ENCODE results near the gene RNGTT. TPM values are rescaled to one million over a fixed set of nuclear protein-coding genes. Genes with fewer than 3 reads are reported as not detected.
A peak's percentile ranks its signal among the peaks of the same experiment; 100 is the strongest.

The RNGTT gene
- total and polyA plus RNA-seq, 9 donors, result 7.5 to 16.4 (median 10.5) TPM

DNA sequence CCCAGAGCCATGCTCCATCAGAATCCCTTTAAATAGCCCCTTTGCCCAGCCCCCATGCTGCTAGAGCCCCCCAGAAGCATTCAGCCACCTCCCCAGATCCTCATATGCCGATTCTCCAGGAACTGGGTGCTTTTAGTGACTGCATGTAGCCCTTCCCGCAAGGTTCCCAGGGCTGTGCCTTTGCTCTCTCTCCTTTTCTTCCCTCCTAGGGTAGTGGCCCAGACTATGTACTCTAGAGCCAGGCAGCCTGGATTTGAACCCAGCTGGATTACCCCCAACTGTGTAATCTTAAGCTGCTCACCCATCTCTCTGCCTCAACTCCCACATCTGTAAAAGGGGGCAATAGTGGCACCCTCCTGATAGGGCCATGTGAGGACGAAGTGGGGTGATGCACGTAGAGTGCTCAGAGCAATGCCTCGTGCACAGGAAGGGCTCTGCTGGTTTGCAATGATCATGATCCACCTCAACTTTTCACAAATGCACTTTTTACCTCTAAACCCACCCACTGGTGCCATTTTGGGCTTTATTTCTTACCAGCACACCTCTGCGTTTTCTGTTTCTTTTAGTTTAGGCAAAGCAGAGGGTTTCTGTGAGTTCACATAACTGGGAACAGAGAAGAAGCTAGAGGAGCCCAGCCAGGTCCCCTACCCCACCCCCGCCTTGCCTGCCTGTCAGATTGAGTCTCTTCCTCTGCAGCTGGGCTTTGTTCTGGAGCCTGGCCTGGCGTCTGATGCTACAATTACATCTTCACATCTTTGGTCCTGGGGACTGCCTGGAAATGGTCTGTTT is 396.5 kb downstream of the RNGTT start:
- Histone ChIP-seq H3K4me1 (ENCODE audit: control insufficient read depth, insufficient read depth, low read length) (no peaks in the 10 kb centered on the region), H3K27ac (ENCODE audit: low read length) (no peak overlapping the region), H3K27me3 (ENCODE audit: control insufficient read depth, insufficient read depth, low read length) (no peaks in the 10 kb centered on the region), H3K9me3 (replicated peaks; ENCODE audit: control insufficient read depth, low read depth, low read length) (peaks cover 8% of the 10 kb centered on the region), H3K4me3 (ENCODE audit: low read length) (no peak overlapping the region), H3K36me3 (ENCODE audit: control insufficient read depth, insufficient read depth, low read length) (no peaks in the 10 kb centered on the region)
- 80% methylated on average over 7 of the region's 8 CpGs for WGBS (ENCODE audit: insufficient coverage)
- DNase-seq, result peak; percentile 84

DNA sequence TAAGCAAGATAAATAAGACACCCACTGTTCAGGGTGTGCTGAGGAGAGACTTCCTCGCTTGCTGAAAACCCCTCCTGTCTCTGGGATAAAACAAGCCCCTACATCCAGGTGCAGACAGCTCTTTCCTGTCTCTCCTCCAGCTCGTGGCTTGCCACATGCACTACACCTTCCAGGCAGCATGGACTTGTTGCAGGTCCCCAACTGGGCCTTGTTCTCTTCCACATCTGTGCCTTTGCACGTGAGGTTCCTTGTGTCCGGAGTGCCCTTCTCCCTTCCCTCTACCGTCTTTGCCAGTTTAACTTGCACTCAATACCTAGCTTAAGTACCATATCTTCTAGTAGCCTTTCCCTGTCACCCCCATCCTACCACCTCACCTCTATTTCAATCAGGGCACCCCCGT is 397.6 kb downstream of the RNGTT start:
- WGBS (ENCODE audit: insufficient coverage), result 67% methylated on average over 6 of the region's 6 CpGs

DNA sequence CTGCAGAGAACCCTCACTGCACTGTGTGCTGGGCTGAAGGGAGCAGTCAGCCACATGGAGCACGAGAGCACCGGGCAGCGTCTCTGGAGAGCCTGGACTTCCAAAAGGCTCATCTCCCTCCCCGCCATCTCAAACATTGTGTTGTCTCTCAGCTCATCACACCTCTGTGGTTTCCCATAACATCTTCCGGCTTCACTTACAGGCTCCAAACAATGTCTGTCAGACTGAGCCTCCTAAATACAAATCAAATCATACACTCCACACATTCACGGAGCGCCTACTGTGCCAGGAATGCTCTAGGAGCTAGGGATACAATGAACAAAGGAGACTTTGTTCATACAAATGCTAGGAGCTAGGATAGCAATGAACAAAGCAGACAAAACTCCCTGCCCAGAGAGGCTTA is 398.0 kb downstream of the RNGTT start:
- Histone ChIP-seq H3K9me3 (replicated peaks; ENCODE audit: control insufficient read depth, low read depth, low read length) (peaks cover 8% of the 10 kb centered on the region), H3K4me1 (ENCODE audit: control insufficient read depth, insufficient read depth, low read length) (peaks cover 2% of the 10 kb centered on the region), H3K4me3 (ENCODE audit: low read length) (no peak overlapping the region), H3K27me3 (ENCODE audit: control insufficient read depth, insufficient read depth, low read length) (no peaks in the 10 kb centered on the region), H3K27ac (ENCODE audit: low read length) (no peak overlapping the region), H3K36me3 (ENCODE audit: control insufficient read depth, insufficient read depth, low read length) (no peaks in the 10 kb centered on the region)
- WGBS (ENCODE audit: insufficient coverage), result 84% methylated on average over 5 of the region's 7 CpGs
- no peak for DNase-seq

More for the DNA sequence above, 397.6 kb downstream of the RNGTT start:
- no peaks in the 10 kb centered on the region for H3K36me3 ChIP-seq (ENCODE audit: control insufficient read depth, insufficient read depth, low read length)
- H3K27ac ChIP-seq (ENCODE audit: low read length), result no peak overlapping the region
- no peaks in the 10 kb centered on the region for H3K27me3 ChIP-seq (ENCODE audit: control insufficient read depth, insufficient read depth, low read length)
- no peak overlapping the region for H3K4me3 ChIP-seq (ENCODE audit: low read length)
- DNase-seq, result no peak
- peaks cover 8% of the 10 kb centered on the region for H3K9me3 ChIP-seq (replicated peaks; ENCODE audit: control insufficient read depth, low read depth, low read length)
- peaks cover 2% of the 10 kb centered on the region for H3K4me1 ChIP-seq (ENCODE audit: control insufficient read depth, insufficient read depth, low read length)

DNA sequence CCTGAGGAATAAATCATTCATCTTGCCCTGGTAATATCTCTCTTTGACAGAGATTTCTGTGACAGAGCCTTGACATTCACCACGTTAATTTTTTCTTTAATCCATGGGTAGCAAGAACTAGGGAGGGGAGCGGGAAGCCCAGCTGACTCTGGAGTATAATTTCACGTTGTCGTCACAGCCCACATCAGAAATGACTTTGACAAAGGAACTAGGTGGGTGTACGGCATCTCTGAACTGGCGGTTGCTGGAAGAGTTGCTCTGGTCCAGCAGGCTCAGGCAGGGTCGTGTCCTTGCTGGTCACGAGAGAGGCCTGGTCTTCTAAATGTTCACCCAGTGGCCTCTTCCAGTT is 400.2 kb downstream of the RNGTT start:
- H3K4me1 ChIP-seq (ENCODE audit: control insufficient read depth, insufficient read depth, low read length), result peaks cover 2% of the 10 kb centered on the region
- no peak overlapping the region for H3K27ac ChIP-seq (ENCODE audit: low read length)
- no peak overlapping the region for H3K4me3 ChIP-seq (ENCODE audit: low read length)
- 88% methylated on average over 8 of the region's 8 CpGs for WGBS (ENCODE audit: insufficient coverage)
- no peaks in the 10 kb centered on the region for H3K27me3 ChIP-seq (ENCODE audit: control insufficient read depth, insufficient read depth, low read length)
- H3K36me3 ChIP-seq (ENCODE audit: control insufficient read depth, insufficient read depth, low read length), result no peaks in the 10 kb centered on the region
- no peaks in the 10 kb centered on the region for H3K9me3 ChIP-seq (replicated peaks; ENCODE audit: control insufficient read depth, low read depth, low read length)
- DNase-seq, result no peak

DNA sequence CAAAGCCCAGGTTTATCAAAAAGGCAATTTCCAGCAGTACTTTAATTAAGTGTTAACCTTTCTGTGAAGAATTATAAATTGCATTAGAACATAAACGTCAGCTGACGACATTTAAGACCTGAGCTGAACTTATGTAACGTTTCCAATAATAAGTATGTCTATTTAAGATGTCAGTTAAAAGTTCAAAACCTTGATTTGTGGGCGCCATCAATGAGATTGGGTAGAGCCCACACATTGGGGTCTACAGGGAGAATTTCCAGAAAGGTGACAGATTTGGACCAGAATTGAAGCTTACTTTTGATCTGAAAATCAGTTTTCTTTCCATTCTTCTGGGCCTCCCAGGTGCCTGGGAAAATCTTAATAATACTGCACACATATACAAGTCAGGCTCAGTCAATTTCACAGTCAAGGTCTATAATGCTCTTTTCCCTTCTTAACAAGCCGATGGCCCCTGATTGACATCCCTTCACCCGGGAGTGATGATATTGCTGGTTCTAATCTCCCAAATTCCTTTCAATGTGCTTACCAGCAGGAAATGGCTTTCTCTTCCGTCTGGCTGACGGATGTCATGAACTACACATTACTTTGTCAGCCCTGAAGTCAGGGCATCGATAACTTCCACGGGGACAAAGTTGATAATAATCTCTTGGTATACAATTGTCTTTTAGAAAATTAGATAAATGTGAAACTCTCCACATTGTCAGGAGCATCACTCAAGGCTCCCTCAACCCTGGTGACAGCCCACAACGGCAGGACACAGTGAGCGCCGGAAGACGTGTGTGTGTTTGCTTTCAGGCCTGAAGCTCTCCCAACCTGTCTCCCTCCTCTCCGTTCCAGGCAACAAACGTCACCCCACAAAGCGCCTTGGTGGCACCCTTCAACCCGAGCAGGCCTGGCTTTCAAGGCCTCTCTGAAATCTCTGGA is 400.8 kb downstream of the RNGTT start:
- no peak for DNase-seq
- H3K36me3 ChIP-seq (ENCODE audit: control insufficient read depth, insufficient read depth, low read length), result no peaks in the 10 kb centered on the region
- H3K4me1 ChIP-seq (ENCODE audit: control insufficient read depth, insufficient read depth, low read length), result peaks cover 2% of the 10 kb centered on the region
- H3K27ac ChIP-seq (ENCODE audit: low read length), result no peak overlapping the region
- H3K9me3 ChIP-seq (replicated peaks; ENCODE audit: control insufficient read depth, low read depth, low read length), result no peaks in the 10 kb centered on the region
- no peak overlapping the region for H3K4me3 ChIP-seq (ENCODE audit: low read length)
- WGBS (ENCODE audit: insufficient coverage), result 81% methylated on average over 12 of the region's 18 CpGs
- no peaks in the 10 kb centered on the region for H3K27me3 ChIP-seq (ENCODE audit: control insufficient read depth, insufficient read depth, low read length)

DNA sequence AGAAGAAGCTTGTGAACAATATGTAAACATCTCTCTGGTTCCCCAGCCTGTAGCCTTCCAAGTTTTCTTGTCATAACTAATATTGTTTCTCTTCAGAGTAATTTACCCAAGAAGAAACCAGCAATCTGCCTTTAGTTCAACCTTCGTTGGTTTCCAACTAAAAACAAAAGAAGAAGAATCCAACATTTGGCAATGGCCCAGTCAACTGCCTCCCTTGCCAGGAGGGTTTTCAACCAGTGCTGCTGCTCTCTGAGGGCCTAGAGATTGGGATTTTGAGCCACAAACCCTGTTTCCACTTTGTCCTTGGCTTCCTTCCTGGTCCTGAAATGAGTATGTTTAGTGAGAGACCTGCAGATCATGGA is 401.5 kb downstream of the RNGTT start:
- 22% methylated on average over 1 of the region's 1 CpG for WGBS (ENCODE audit: insufficient coverage)
- Histone ChIP-seq H3K27ac (ENCODE audit: low read length) (peak overlapping the region; percentile 60), H3K27me3 (ENCODE audit: control insufficient read depth, insufficient read depth, low read length) (no peaks in the 10 kb centered on the region), H3K36me3 (ENCODE audit: control insufficient read depth, insufficient read depth, low read length) (no peaks in the 10 kb centered on the region), H3K4me3 (ENCODE audit: low read length) (no peak overlapping the region), H3K4me1 (ENCODE audit: control insufficient read depth, insufficient read depth, low read length) (peaks cover 2% of the 10 kb centered on the region), H3K9me3 (replicated peaks; ENCODE audit: control insufficient read depth, low read depth, low read length) (no peaks in the 10 kb centered on the region)
- peak; percentile 78 for DNase-seq

DNA sequence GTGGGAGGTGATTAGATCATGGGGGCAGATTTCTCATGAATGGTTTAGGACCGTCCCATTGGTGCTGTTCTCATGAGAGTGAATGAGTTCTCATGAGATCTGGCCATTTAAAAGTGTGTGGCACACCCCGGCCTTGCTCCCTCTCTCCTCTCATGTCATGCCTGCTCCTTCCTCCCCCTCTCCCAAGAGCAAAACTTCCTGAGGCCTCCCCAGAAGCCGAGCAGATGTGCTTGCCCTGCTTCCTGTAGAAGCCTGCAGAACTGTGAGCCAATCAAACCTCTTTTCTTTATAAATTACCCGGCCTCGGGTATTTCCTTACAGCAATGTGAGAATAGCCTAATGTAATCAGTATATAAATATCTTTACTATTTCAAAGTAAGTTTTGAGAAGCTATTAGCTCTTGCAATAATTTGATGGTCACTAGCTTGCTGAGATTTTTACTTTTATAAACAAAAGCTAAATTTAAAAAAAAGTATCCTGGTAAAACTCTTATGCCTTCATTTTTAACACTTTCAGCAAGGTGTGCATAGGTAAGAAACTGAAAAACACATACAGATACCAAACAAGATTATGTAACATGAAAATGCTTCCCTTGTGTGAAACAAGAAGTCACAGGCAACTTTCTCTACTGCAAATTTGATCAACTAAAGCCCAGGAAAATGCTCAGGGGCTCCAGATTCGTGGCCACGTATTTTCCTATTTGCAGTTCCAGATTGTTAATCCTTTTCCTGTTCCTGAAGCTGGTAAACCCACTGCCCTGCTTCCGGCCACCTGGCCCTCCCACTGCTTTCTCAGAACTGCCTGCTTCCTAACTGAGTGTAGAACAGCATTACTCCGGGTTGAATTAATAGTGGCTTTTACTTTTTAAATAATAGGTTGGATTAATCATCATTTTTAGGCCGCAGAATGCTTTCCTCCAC is 402.1 kb downstream of the RNGTT start:
- peaks cover 2% of the 10 kb centered on the region for H3K4me1 ChIP-seq (ENCODE audit: control insufficient read depth, insufficient read depth, low read length)
- H3K27ac ChIP-seq (ENCODE audit: low read length), result peak overlapping the region; percentile 60
- WGBS (ENCODE audit: insufficient coverage), result 44% methylated on average over 4 of the region's 10 CpGs
- no peaks in the 10 kb centered on the region for H3K27me3 ChIP-seq (ENCODE audit: control insufficient read depth, insufficient read depth, low read length)
- DNase-seq, result no peak
- no peaks in the 10 kb centered on the region for H3K36me3 ChIP-seq (ENCODE audit: control insufficient read depth, insufficient read depth, low read length)
- no peaks in the 10 kb centered on the region for H3K9me3 ChIP-seq (replicated peaks; ENCODE audit: control insufficient read depth, low read depth, low read length)
- no peak overlapping the region for H3K4me3 ChIP-seq (ENCODE audit: low read length)

Other genes starting within 250 kb of the RNGTT start
- gene PNRC1, start 117.1 kb upstream of the RNGTT start, total RNA-seq, result 97.3 TPM
- 100 to 1,000 TPM in 3 of 8 donors, 10 to 100 TPM in 5; 66.8 to 105 (median 93.8) TPM for gene PNRC1, start 117.1 kb upstream of the RNGTT start, polyA plus RNA-seq (ENCODE audit: insufficient read depth in 1 of 8, insufficient read length in 8 of 8, low replicate concordance in 1 of 8)
- gene SRSF12, start 154.5 kb upstream of the RNGTT start, total RNA-seq, result 2.8 TPM
- gene SRSF12, start 154.5 kb upstream of the RNGTT start, polyA plus RNA-seq (ENCODE audit: insufficient read depth in 1 of 8, insufficient read length in 8 of 8, low replicate concordance in 1 of 8), result 1 to 10 TPM; 3.3 to 5.4 (median 4.0) TPM
- 26.5 TPM for gene PM20D2, start 182.4 kb upstream of the RNGTT start, total RNA-seq
- gene PM20D2, start 182.4 kb upstream of the RNGTT start, polyA plus RNA-seq (ENCODE audit: insufficient read depth in 1 of 8, insufficient read length in 8 of 8, low replicate concordance in 1 of 8), result 10 to 100 TPM; 24.3 to 41.0 (median 32.6) TPM

Measured in muscle of leg (tissue), 11 donors.